LoVo (cell line): ENCODE results near the gene NANP.
"Not testable (repeated sequence)": the region's sequence is repeated elsewhere in the genome, so short reads cannot be mapped to it uniquely, and the experiment has no call there.

ENCODE experiments used
- DNase-seq: peaks from one replicate; pipeline ENCODE4 v3.0.0-alpha.2; 2016; ENCODE audit warnings: low spot score

NANP gene

DNA sequence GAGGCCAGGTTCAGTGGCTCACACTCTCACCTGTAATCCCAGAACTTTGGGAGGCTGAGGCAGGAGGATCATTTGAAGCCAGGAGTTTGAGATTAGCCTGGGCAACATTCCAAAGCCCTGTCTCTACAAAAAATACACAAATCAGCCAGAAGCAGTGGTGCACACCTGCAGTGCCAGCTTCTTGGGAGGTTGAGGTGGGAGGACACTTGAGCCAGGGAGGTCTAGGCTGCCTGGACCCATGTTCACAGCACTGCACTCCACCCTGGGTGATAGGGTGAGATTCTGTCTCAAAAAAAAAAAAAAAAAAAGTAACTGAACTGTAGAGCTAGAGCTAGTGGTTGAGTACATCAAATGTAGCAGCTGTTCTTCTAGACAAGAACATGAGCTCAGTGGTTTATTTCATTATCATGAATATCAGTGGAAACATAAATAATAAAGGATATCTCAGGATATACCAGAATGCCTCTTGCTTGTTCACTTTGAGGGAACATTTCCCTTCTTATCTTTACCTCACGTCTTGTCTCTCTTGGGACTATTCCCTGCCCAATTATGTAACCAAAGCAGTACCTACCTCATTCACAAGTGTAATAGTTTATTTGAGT lies 17.6 kb downstream of the NANP start:
- no peak for DNase-seq

DNA sequence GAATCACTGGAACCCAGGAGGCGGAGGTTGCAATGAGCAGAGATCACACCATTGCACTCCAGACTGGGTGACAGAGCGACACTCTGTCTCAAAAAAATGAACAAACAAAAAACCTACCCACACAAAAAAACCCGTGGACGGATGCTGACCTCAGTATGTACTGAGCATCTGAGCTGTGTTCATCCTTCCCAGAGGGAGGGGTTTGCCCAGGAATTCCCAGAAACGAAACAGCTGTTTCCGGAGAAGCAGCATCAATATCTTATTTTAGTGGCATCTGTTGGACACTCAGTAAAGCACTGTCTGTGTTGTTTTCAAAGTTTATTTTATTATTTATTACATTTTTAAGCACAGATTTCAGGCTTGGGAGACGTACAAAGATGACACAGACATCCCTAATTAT lies 18.7 kb downstream of the NANP start:
- no peak for DNase-seq

DNA sequence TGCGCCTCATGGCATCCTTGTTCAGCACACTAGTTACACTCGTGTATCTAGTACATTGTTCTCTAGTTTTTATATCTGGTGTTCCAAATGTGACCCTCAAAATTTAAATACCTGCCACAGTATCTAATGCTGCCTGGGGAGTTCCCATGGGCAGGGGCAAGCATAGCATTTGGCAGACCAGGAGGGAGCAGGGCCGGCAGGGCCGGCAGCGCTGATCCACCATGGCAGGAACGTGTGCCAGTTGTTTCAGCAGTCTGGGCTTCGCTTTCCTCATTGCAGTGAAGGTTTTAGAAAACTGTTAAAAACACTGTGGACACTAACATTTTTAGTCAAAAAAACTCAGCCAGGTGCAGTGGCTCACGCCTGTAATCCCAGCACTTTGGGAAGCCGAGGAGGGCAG lies 19.2 kb downstream of the NANP start:
- DNase-seq: no peak

DNA sequence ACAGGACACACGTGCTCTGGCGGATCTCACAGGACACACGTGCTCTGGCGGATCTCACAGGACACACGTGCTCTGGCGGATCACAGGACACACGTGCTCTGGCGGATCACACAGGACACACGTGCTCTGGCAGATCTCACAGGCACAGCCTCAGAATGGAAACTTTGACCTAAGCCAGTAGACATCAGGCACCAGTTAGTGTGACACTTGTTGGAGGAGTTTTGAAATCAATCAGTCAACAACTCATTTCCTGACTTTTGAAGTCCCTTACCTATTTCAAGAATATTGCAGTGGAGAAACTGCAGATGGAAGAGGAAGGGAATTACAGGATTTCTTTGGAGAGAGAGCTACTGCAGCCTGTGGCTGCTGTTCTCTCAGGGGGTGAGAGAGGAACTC lies 20.9 kb downstream of the NANP start:
- DNase-seq: not testable (repeated sequence)

DNA sequence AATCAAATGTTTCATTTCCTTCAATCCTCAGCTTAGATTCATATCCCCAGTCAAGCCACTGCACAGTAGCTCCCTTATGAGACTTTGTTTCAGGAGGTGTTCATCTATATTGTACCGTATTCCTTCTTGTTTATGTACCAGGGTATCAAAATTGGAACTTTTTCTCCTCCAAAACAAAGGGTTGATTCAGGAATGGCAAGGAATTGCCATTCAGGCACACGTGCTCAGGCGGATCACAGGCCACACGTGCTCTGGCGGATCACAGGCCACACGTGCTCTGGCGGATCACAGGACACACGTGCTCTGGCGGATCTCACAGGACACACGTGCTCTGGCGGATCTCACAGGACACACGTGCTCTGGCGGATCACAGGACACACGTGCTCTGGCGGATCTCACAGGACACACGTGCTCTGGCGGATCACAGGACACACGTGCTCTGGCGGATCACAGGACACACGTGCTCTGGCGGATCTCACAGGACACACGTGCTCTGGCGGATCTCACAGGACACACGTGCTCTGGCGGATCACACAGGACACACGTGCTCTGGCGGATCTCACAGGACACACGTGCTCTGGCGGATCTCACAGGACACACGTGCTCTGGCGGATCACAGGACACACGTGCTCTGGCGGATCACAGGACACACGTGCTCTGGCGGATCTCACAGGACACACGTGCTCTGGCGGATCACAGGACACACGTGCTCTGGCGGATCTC lies 21.5 kb downstream of the NANP start:
- not testable (repeated sequence) for DNase-seq

DNA sequence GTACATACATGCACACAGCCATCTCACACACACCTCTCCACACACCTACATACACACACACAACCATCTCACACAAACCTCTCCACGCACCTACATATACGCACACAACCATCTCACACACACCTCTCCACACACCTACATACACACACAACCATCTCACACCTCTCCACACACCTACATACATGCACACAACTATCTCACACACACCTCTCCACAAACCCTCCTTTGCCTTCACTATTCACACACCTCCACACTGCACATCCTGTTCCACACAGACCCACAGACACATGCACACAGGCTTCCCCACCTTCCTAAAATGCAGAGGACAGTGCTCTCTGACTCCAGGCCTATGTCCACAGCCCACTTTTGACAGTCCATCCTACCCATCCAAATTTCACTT lies 22.2 kb downstream of the NANP start:
- DNase-seq: no peak

DNA sequence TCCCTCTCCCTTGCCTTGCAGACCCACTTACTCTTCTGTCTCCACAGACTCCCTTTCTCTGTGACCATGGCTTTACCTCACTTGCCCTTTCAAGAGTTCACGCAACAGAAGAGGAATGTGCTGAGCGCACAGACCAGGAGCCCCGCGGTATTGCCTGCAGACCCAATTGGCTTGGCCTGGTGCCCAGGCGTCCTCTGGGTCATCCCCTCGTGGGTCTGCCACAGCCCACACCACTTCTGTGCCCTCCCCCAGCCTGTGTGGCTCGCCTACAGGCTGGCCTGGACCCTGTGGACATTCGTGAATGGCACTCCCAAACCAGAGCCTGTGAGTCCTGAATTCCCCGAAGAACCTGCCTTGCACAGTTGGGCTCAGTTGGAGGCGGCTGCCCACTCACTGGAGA lies 23.2 kb downstream of the NANP start:
- no peak for DNase-seq

DNA sequence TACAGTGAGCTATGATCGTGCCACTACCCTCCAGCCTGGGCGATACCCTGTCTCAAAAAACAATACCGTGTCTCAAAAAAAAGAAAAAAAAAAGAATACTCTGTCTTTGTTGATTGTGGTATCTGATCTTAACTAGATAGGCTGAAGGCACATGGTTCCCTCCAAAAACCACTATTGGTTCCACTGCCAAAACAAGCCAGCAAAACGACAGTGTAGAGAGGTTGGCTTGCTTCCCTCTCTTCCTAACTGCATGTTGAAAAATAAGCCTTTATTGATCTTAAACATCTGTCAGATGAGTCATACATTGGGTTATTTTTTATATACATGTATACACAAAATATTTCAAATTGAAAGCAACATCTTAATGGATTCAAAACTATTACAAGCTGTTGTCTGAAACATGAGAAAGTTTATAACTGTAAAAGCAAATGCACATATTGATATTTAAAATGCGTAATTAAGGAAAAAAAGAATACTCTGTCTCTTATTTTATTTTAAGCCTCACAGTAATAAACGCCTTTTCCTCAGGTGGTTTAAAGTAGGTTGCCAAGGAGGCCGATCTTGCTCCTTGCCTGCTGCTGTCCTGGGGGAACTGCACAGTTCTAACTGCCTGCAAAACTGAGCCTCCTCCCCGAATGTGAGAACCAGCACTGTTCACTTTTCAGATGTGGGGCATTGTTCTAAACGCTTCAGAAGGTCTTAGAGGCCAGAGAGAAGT lies 31.5 kb downstream of the NANP start:
- no peak for DNase-seq

DNA sequence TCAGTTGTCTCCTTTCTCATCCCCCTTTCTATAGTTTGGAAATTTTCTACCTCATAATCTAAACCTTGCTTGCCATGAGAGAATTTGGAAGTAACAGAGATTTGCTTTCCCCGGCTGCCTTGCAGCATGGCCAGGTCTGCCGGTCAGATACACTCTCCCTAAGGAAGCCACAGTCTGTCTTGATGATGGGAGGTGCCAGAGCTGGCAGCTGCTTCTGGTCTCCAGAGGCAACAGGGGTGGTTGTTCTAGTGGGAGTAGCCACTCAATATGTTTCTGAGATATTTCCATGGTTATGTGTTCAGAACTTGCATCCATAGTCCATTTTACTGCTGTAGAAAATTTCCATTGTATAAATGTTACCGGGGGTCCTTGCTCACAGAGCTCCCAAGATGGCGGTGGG lies 33.0 kb downstream of the NANP start:
- not testable (repeated sequence) for DNase-seq

DNA sequence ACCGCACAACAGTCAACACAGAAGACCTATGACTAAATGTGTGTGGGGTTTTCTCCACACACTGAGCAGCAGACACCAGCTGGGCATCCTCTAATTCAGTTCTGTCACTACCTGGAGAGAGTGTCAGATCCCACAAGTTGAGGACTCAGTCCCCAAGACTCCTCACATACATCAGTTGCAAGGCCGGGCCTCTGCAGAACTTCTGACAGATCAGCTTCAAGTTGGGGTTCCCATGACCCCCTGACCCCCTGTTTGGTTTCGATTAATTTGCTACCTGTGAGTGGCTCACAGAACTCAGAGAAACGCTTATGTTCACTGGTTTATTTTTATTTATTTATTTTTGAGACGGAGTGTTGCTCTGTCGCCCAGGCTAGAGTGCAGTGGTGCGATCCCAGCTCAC lies 35.3 kb downstream of the NANP start:
- no peak for DNase-seq

DNA sequence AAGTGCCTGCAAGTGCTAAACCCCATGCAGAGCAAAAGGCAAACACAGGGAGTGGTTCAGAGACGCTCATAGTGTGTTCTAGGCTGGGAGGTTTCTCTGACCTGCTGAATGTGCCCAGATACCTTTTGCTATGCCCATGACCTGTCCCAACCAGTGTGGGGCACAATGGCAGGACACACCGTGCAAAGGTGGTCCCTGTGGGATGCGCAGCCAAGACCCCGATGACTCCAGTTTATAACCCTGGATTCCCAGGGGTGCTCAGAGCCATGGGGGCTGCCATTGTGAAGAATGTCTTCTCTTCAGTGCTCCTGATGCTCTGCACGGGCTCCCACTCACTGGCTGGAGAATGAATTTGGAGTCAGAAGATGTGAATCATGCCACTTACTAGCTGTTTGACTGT lies 36.3 kb downstream of the NANP start:
- DNase-seq: no peak

DNA sequence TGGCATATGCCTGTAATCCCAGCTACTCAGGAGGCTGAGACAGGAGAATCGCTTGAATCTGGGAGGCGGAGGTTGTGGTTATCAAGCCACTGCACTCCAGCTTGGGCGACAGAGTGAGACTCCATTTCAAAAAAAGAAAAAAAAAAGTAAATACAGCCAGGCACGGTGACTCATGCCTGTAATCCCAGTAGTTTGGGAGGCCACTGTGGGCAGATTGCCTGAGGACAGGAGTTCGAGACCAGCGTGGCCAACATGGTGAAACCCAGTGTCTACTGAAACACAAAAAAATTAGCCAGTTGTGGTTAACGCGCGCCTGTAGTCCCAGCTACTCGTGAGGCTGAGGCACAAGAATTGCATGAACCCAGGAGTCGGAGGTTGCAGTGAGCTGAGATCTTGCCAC lies 36.9 kb downstream of the NANP start:
- no peak for DNase-seq

DNA sequence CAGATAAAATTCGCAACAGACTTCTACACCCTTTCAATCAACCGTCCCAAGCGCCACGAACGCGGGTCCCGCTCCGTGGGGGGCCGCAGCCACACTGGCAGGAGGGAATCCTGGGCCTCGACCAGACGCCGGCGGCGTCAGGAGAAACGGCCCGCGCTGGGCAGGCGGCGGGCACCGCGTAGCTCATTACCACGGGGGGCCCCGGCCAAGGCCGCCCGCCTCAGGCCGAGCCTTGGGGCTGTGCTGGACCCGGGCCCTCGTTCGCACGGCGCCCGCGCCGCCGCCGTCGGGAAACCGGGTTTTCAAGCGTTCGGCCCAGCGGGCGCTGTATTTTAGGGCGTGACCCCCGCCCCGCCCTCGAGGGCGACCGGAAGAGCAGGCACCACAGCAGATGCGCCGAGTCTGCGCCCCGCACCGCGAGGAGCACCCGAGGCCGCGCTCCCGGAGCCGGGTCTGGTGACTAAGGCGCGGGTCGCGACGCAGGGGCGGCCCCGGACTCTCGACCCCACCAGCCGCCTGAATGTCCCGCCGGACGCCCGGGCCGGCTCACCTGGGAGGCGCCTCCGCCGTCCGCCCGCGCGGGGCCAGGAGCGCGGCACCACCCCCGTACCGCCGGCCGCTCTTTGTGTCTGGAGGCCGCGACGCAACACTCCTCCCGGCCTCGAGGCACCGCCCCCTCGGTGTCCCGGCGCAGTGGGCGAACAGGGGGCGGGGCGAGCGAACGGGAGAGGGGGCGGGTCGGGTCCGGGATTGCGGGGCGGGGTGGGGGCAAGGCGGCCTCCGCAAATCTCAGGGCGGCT lies 38.7 kb downstream of the NANP start, which contains the start of gene NINL:
Gene NINL, minus strand, starts transcription at position 627 of the 800 bp plus-strand sequence. CDS start 58,944 bp downstream, outside the sequence.
- no peak for DNase-seq

DNA sequence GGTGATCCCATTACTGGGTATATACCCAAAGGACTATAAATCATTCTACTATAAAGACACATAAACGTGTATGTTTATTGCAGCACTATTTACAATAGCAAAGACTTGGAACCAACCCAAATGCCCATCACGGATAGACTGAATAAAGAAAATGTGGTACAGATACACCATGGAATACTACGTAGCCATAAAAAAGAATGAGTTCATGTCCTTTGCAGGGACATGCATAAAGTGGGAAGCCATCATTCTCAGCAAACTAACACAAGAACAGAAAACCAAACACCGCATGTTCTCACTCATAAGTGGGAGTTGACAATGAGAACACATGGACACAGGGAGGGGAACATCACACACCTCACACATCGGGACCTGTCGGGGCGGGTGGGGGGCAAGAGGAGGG lies 40.2 kb downstream of the NANP start:
- not testable (repeated sequence) for DNase-seq

DNA sequence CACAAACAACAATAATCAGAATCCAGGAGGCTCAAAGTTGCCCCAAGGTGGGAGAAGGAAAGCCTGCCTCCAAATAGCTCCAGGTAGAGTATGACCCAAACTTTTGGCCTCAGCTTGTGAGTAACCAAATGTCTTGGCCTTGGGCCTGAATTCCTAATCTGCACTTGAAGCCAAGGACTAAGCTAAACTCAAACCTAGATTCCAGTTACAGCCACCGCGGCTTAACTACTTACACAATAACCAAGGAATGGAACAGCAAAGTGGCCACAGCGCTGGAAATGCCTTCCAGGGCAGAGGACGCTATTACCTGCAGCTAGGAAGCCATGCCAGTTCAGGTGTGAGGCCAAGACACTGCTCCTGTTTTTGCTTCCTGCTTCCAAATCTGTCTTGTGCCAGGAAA lies 43.1 kb downstream of the NANP start:
- no peak for DNase-seq

DNA sequence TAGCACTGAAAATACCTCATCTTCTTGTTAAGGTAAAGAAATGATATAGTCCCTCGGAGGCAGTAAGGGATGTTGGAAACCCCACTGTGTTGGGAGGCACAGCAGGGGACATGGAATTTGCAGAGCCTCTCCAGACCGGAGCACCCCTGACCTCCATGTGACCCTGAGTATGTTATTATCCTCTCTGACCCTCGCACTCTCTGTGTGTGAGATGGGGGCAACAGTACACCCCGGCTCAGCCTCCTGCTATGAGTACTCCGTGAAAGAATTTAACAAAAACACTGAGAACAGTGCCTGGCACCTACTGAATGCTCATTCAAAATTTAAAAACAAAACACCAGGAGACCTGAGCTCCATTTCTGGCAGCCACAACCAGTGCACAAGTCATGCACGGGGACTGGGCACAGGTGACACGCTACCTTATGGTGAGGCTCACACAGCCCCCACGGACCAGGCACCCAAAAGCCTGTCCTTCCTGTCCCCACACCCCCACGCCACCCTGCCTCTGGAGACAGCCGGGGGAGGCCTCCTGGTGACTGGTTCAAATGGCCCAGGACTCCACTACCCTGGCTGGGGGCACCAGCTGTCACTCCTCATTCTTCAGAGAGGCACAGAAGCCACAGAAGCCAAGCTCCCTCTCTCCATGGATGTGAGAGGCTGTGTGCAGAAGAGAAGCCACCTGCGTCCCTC lies 44.6 kb downstream of the NANP start:
- DNase-seq: no peak

DNA sequence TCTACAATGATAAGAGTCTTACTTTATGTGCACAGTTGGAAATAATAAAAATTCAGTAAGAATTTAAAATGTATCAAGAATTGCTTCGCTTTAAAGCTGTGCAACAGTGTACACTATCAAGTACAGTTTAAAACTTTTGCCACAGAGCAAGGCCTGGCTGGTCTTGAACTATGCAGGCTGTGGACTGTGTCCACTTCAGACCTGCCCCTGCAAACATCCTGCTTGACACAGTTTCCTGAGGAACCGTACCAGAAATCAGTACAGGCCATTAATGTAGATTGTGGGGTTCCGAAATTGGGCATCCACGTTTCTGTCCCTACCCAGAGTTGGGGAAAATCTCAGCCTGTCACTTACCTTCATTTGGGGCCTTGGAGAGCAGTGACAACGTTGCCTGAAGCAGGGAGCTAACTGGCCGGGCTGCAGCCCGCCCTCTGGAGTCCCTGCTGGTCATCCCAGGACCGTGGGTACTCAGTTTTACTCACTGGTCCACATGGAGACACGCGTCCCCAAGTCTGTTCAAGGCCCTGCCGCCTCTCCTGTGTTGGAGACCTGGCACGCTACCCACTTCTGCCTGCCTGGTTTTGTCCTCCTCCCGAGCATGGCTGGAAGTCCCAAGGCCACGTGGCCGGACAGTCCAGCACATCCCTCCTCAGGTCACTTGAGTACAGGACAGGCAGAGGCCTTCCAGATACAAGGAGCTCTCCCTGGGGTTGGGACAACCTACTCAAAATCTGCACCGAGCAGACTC lies 46.9 kb downstream of the NANP start:
- no peak for DNase-seq

DNA sequence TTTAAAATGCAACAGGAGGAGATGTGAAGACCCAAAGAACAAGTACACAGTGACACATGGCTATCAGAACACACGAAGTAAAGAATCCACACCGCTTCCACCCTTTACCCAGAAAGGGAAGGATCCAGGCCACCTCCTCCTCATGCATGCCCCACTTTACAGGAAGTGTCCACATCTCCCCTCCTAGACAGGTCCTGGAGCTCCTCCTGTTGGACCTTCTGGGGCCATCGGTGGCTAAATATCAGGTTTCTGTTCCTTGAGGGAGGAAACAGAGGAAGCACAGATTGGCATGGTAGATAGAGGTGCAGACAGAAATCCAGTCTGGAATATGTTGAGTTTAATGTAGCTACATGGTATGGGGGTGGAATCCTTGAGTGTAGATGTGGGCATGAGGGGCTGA lies 49.4 kb downstream of the NANP start:
- DNase-seq: no peak

DNA sequence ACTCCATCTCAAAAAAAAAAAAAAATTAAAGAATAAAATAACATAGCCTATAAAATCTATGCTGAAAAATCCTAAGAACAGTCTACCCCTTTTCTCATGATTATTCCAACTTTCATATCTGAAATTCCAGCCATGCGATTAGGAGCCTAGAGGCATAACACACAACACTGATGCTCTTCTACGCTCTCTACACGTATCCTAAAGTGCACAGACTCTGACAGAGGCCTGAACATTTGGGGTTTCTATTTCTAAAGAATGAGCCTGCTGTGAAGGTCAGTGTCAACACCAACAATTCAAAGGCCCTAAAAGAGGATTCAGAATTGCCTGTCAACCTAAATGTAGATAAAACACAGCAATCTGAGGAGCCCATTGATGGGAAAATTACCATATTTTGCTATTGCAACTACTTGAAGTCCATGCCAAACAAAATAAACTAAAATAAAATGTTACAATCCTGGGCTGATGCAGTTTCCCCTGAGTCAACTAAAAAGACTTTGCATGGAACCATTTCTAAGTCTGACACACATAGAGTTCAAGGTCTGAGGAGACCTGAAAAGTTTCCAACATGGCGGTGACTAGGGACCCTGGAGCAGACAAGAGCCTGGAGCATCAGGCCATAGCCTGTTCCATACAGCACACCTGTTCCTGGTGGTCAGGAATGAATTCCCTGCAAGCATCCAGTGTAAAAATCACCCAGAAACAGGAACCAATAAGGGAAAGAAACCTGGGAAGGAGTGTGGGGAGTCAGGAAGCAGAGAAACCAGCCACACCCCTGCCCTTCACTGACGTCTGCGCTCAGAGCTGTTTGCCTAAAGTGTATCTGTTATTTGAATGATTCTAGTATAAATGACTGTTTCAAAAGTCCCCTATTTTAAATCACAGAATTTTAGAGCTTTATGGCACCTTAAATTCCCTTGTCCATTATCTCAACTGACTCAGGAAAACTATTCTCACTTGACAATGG lies 50.2 kb downstream of the NANP start:
- no peak for DNase-seq

DNA sequence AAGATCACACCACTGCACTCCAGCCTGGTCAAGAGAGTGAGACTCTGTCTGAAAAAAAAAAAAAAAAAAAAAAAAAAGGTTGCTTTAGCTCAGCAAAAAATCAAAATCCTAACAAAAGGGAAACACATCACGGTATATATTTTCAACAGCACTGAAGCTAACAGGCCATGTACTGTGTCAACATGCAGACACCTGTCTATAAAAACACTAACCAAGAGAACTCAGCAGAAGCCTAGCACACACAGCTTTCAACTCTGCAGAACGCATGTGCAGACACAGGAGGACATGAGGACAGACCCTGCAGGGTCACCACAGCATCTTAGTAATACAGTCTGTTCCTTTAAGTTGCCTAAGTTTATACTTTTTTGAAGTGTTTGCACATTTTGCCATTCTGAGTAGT lies 52.0 kb downstream of the NANP start:
- no peak for DNase-seq
